SK-N-DZ (cell line): ENCODE data around the gene SORCS2.
"Not testable (repeated sequence)": the region's sequence is repeated elsewhere in the genome, so short reads cannot be mapped to it uniquely, and the experiment has no call there.

Experiments
- DNase-seq: peaks from one replicate; pipeline ENCODE4 v3.0.0-alpha.2; 2015; ENCODE audit warnings: low spot score

The SORCS2 gene

GRCh38 chr4:7159923-7160322, 32.4 kb upstream of the SORCS2 start:
- DNase-seq, result no peak

GRCh38 chr4:7160439-7160838, 31.9 kb upstream of the SORCS2 start:
- DNase-seq, result no peak

GRCh38 chr4:7160951-7161440, 31.3 kb upstream of the SORCS2 start:
- no peak for DNase-seq

- DNase-seq, result no peak
Observed at GRCh38 chr4:7161721-7162214, 30.6 kb upstream of the SORCS2 start.

- DNase-seq, result not testable (repeated sequence)
Observed at GRCh38 chr4:7165056-7165873, 27.1 kb upstream of the SORCS2 start.

GRCh38 chr4:7165874-7166201, 26.5 kb upstream of the SORCS2 start:
- DNase-seq, result no peak

- no peak for DNase-seq
Observed at GRCh38 chr4:7166237-7166636, 26.1 kb upstream of the SORCS2 start.

- no peak for DNase-seq
Observed at GRCh38 chr4:7166981-7167700, 25.2 kb upstream of the SORCS2 start.

- DNase-seq, result no peak
Observed at GRCh38 chr4:7167706-7168105, 24.6 kb upstream of the SORCS2 start.

GRCh38 chr4:7168106-7168505, 24.2 kb upstream of the SORCS2 start:
- DNase-seq, result no peak

- no peak for DNase-seq
Observed at GRCh38 chr4:7169134-7169533, 23.2 kb upstream of the SORCS2 start.

- DNase-seq, result no peak
Observed at GRCh38 chr4:7170012-7170411, 22.3 kb upstream of the SORCS2 start.

GRCh38 chr4:7171191-7171900, 21.0 kb upstream of the SORCS2 start:
- no peak for DNase-seq

- DNase-seq, result no peak
Observed at GRCh38 chr4:7172508-7172907, 19.8 kb upstream of the SORCS2 start.

- no peak for DNase-seq
Observed at GRCh38 chr4:7172946-7173345, 19.4 kb upstream of the SORCS2 start.

- no peak for DNase-seq
Observed at GRCh38 chr4:7173841-7174449, 18.4 kb upstream of the SORCS2 start.

- no peak for DNase-seq
Observed at GRCh38 chr4:7179158-7179557, 13.2 kb upstream of the SORCS2 start.

- no peak for DNase-seq
Observed at GRCh38 chr4:7180938-7181337, 11.4 kb upstream of the SORCS2 start.

- no peak for DNase-seq
Observed at GRCh38 chr4:7182616-7183015, 9.7 kb upstream of the SORCS2 start.

- DNase-seq, result no peak
Observed at GRCh38 chr4:7183161-7183560, 9.2 kb upstream of the SORCS2 start.

- no peak for DNase-seq
Observed at GRCh38 chr4:7183780-7184460, 8.4 kb upstream of the SORCS2 start.
